ENCODE results near the gene QSOX2.
A peak's percentile ranks its signal among the peaks of the same experiment; 100 is the strongest.

The QSOX2 gene

GRCh38 chr9:136203408-136204144 lies 42.0 kb downstream of the QSOX2 start:
- no peak for DNase-seq (ENCODE audit: low spot score)

- no peak for DNase-seq (ENCODE audit: low spot score)
Measured at GRCh38 chr9:136202454-136203407, 42.9 kb downstream of the QSOX2 start.

DNA sequence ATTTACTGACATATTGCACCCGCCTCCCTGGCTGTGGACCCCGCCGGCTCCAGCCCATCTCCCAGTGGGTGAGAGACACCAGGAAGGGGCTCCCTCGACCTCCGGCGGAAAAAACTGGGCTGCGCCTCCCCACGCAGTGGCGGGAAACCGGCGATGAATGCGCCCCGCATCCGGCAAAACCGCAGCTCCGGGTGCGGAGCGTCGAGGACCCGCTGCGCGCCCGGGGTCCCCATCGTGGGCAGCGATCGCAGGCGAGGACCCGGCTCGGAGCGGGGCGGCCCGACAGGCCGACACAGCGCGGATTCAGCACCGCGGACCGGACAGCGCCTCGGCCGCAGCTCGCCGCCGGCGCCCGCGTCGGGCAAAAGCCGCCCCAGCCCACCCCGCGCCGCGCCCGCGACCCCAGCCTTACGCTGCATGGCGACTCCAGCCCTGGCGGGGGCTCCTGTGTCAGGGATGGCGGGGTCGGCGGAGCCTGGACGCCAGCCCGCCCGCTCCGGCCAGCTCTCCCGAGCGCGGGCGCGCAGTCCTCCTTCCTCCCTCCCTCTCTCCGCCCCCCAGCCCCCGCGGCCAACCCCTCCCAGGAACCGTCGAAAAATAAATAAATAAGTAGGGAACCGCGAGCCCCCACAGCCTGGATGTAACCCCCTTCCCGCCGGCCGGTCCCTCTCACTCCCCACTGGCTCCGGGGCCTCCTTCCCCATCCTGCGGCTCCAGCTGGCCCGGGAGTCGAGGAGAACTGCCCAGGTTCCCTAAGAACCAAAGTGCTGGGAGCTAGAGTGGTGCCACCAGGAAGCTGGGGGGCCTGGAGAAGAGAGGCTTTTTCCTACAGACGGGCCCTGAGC lies 43.8 kb downstream of the QSOX2 start:
- DNase-seq (ENCODE audit: low spot score), result no peak

- DNase-seq (ENCODE audit: low spot score), result no peak
Measured at GRCh38 chr9:136201174-136201573, 44.4 kb downstream of the QSOX2 start.

- no peak for DNase-seq (ENCODE audit: low spot score)
Measured at GRCh38 chr9:136200424-136200823, 45.2 kb downstream of the QSOX2 start.

- no peak for DNase-seq (ENCODE audit: low spot score)
Measured at GRCh38 chr9:136199391-136200288, 46.0 kb downstream of the QSOX2 start.

DNA sequence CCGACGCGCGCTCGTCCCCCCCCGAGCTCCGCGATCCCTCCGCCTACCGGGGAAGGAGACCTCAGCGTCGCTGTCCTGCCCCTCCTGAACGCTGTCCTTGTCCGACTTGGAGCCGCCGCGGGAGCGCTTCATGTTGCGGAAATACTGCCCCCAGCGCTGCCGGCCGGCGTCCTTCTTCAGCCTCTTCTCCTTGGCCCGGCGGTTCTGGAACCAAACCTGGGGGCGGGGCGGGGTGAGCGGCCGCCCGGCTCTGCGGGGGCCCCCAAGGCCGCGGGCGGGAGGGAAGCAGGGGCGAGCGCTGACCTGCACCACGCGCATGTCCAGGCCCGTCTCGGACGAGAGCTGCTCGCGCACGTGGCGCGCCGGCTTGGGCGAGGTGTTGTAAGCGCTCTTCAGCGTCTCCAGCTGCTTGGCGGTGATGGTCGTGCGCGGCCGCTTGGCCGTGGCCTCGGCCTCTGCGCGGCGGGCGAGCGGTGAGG lies 47.0 kb downstream of the QSOX2 start:
- no peak for DNase-seq (ENCODE audit: low spot score)

DNA sequence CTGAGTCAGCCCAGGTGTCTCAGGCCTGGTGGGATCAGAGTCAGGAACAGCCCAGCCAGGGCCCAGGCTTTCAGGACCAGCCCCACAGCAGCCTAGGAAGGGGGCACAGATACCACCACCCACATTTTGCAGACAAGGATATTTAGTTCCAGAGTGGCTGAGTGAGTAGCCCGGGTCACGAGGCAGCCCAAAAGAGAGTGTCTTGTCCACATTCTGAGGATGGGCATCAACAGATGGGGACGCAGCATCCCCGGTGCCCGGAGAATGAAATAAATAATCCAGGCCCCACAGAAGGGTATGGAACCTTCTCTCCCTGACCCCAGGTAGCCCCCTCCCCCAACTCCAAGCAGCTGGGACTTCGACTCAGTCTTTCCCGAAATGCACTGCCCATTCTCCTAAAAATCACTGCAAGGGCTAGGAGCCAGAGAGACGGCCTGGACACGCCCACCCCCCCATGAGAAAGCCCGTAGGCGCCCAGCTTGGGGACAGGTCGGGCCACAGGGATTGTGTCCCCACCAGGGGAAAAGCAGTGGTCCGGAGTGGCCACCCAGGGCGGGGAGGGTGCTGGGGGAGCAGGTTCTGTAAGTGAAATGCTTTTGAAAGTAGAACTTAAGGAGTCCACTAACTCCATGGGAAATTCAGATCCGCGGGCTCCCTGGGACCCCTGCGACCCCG lies 47.5 kb downstream of the QSOX2 start:
- DNase-seq (ENCODE audit: low spot score), result no peak

GRCh38 chr9:136197084-136197875 lies 48.3 kb downstream of the QSOX2 start:
- DNase-seq (ENCODE audit: low spot score), result no peak

- no peak for DNase-seq (ENCODE audit: low spot score)
Measured at GRCh38 chr9:136196404-136197083, 49.1 kb downstream of the QSOX2 start.

DNA sequence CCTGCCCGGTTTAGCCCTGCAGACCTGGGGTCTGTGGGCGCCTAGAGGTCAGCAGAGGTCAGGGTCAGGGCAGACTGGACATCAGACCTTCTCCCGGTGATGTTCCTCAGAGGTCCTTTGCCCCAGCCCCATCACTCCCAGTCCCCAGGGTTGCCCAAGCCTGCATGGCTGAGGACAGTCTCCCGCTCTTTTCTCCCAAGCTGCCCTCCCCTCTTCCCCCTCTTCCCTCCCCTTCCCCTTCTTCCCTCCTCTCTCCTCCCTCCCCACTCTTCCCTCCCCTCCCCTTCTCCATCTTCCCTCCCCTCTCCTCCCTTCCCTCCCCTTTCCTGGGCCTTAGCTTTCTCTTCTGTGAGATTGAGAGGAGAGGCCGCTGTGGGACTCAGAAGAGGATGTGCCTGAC lies 51.1 kb downstream of the QSOX2 start:
- no peak for DNase-seq (ENCODE audit: low spot score)

DNA sequence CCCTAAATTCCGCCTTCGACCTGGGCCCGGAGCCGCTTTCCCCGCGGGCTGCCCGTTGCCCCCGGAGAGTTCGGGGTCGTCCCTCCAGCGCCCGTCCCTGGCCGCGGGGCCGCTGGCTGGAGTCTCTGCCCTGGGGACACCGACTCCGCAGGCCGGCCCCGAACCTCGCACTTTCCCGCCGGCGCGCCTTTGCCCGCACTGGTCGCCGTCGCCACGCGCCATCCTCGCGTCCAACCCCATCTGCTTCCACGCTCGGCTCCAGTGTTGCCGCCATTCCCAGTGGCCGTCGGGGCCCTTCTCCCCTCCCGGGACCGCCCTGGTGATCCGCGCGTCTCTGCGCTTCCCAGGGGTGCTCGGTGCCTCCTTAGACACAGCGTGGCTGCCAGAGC lies 51.7 kb downstream of the QSOX2 start:
- no peak for DNase-seq (ENCODE audit: low spot score)

DNA sequence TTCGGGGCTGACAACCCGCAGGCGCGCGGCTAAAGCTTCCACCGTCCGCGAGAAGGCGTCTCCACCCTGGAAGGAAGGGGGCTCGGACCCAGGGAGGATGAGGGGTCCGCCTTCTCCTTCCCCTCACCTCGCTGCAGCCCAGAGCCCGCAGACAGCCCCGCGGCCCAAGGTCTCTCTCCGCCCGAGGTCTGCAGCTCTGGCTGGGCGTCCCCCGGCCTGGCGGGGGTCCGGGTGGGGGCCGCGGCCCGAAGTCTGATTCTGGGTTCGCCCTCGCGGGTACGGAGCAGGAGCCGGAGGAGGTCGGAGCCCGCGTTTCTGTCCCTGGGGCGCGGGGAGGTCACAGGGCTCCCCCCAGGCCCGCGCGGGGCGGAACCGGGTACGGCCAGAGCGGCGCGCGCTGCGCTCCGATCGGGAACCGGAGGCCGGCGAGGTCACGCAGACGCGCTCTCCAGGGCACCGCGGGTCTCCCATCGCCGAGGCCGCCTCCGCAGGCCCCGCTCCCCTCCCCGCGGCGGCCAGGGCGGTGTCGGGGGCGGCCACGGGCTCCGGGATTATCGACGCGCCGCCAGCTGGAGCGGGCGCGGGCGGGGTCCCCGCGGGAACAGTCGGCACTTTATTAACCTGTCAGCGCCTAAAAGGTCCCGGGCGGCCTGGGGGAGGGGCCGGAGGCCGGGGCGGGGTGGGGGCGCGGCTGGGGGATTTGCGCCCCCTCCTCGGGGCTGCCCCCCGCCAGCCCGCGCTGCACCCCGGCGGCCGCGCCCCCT lies 52.3 kb downstream of the QSOX2 start:
- DNase-seq (ENCODE audit: low spot score), result peak; percentile 70

- DNase-seq (ENCODE audit: low spot score), result peak; percentile 75
Measured at GRCh38 chr9:136192289-136193126, 53.1 kb downstream of the QSOX2 start.

DNA sequence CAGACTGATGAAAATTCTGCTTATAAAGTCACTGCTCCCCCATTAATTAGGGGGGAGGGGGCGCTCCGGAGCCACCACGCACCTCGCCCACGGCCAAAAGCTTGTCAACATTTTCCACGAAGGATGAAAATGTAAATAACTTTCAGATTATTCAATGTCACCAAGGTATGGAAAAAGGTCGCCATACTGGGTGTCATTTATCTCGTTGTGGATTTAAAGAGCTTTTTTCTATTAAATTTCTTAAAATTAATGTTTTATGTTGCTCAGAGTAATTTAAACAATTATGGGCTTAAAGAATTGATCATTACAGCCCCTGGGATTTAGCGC lies 53.7 kb downstream of the QSOX2 start:
- no peak for DNase-seq (ENCODE audit: low spot score)

- DNase-seq (ENCODE audit: low spot score), result peak; percentile 72
Measured at GRCh38 chr9:136191099-136191959, 54.3 kb downstream of the QSOX2 start.

DNA sequence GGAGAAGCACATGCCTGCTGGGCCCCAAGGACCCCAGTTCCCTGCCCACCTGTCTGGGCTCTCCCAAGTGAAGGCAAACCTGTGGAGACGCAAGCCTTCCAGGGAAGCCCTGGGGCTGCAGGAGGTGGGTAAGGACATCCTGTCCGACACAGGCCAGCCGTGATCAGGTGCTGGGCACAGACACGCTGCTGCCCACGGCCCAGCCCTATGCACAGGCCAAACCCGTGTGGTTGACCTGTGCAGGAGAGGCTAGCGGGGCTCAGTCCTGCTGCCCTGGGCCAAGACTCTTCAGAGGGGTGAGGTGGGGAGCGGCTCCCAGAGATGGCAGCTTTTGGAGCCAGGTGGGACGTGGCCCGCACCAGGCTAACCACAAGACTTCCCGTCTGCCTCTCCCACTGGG lies 55.0 kb downstream of the QSOX2 start:
- no peak for DNase-seq (ENCODE audit: low spot score)
